ENCODE data around the gene SERPINB10. TPM values are rescaled to one million over a fixed set of nuclear protein-coding genes. Genes with fewer than 3 reads are reported as not detected.
"Not testable (repeated sequence)": the region's sequence is repeated elsewhere in the genome, so short reads cannot be mapped to it uniquely, and the experiment has no call there.

The SERPINB10 gene
- total RNA-seq, 4 donors from 2014 or later = 0.22 TPM; not detected in 3

DNA sequence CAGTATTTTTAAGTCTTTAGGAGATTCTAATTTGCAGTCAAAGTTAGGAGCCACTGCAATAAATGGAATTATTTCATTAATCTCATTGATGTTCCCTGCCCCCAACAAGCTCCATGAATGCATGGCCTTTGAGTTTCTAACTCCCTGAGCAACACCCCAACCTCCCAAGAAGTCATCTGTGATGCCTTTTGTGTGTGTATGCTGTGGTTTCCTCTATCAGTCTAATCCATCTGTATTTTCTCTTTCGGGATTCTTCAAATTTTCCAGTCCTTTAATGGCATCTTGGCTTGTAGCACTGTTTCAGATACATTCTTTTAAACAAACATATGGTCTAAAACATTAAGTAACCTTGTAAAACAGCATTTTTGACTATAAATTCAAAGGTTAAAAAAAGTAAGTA, 16.8 kb downstream of the SERPINB10 start:
- Histone ChIP-seq H3K4me1 (no peaks in the 10 kb centered on the region), H3K36me3 (no peaks in the 10 kb centered on the region), H3K9me3 (no peaks in the 10 kb centered on the region), H3K27me3 (no peaks in the 10 kb centered on the region), H3K4me3 (no peak overlapping the region), H3K27ac (no peak overlapping the region)
- no peak for TF ChIP-seq POLR2A (IDR thresholded peaks at IDR 0.05)
- TF ChIP-seq, protein P1, sequence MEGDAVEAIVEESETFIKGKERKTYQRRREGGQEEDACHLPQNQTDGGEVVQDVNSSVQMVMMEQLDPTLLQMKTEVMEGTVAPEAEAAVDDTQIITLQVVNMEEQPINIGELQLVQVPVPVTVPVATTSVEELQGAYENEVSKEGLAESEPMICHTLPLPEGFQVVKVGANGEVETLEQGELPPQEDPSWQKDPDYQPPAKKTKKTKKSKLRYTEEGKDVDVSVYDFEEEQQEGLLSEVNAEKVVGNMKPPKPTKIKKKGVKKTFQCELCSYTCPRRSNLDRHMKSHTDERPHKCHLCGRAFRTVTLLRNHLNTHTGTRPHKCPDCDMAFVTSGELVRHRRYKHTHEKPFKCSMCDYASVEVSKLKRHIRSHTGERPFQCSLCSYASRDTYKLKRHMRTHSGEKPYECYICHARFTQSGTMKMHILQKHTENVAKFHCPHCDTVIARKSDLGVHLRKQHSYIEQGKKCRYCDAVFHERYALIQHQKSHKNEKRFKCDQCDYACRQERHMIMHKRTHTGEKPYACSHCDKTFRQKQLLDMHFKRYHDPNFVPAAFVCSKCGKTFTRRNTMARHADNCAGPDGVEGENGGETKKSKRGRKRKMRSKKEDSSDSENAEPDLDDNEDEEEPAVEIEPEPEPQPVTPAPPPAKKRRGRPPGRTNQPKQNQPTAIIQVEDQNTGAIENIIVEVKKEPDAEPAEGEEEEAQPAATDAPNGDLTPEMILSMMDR (IDR thresholded peaks at IDR 0.05) = no peak
- TF ChIP-seq EP300 (IDR thresholded peaks at IDR 0.05) = no peak
- DNase-seq (ENCODE audit: low spot score in 2 of 2) = no peak
- WGBS, 2 donors = 41 to 48% methylated on average over 1 of the region's 1 CpG

DNA sequence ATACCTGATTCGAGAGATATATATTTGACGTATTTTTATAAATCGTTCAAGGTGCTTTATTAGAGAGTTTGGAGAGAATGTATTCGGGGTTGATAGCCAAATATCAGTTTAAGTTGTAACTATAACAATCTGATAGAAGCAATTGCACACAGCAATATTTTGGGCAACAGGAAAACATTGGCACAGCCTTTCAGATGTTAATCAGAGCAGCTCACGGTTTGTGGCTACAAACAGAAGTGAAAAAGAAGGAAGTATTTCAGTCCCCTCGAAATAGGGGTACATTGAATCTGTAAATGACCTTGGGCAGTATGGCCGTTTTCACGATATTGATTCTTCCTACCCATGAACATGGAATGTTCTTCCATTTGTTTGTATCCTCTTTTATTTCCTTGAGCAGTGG, 20.6 kb downstream of the SERPINB10 start:
- Histone ChIP-seq H3K9me3 (no peaks in the 10 kb centered on the region), H3K4me3 (no peak overlapping the region), H3K36me3 (no peaks in the 10 kb centered on the region), H3K4me1 (no peaks in the 10 kb centered on the region), H3K27ac (no peak overlapping the region), H3K27me3 (no peaks in the 10 kb centered on the region)
- TF ChIP-seq, protein P1 (IDR thresholded peaks at IDR 0.05) = no peak
- TF ChIP-seq POLR2A (IDR thresholded peaks at IDR 0.05) (no peak), EP300 (IDR thresholded peaks at IDR 0.05) (no peak)
- DNase-seq (ENCODE audit: low spot score in 2 of 2) = no peak
- 70 to 71% methylated on average over 8 of the region's 8 CpGs for WGBS, 2 donors

DNA sequence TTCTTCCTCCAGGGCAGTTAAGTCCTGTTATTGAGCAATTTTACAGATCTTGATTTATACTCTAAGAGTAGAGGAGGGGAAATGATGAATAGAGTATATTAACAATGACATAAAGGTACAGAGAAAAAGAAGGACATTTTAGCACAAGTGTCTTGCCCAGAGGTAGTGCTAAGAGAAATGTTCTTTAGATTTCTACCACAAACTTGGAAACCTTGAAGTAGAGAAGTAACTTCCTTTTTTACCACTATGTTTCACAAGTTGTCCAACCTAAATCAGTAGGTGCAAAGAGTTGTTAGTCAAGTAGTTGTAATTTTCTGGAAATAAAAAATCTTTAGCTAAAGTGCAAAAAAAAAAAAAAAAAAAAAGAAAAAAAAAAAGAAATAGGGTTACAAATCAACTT, 21.6 kb downstream of the SERPINB10 start:
- H3K4me1 ChIP-seq; H3K4me3 ChIP-seq; H3K9me3 ChIP-seq; H3K27ac ChIP-seq; DNase-seq (ENCODE audit: low spot score in 2 of 2); H3K36me3 ChIP-seq; H3K27me3 ChIP-seq: not testable (repeated sequence)

DNA sequence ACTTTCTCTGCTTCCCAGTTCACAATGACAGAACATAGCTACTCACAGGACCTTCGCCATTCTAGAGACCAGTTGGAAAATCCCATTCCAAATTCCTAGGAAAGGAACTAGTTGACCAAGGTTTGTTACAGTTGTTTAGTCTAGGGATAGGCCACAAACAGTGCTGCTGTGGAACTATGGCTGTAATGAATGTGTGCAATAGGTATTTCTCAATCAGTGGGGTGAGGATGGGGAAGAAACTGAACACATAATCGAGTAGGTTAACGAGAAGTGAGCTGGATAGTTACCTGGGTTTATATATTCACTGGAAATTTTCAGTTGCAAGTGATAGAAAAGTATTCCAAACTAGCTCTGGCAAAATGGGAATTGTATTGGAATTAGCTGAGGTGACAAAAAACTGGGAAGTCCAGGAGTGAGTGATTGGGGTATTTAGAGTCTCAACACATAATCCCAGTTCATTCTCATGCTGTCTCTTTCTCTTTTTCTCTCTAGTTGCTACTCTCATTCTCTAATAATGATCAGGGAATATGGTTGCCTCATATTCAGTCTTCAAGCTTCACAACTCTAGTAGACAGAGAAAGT, 23.1 kb downstream of the SERPINB10 start:
- H3K27ac ChIP-seq = no peak overlapping the region
- TF ChIP-seq EP300 (IDR thresholded peaks at IDR 0.05) = no peak
- no peak for TF ChIP-seq POLR2A (IDR thresholded peaks at IDR 0.05)
- TF ChIP-seq, protein P1 (IDR thresholded peaks at IDR 0.05) = no peak
- DNase-seq (ENCODE audit: low spot score in 2 of 2) = no peak
- WGBS, 2 donors = 86 to 90% methylated on average over 3 of the region's 3 CpGs
- peaks cover 0 to 3% (median 0%) of the 10 kb centered on the region in 4 donors for H3K4me1 ChIP-seq
- H3K9me3 ChIP-seq = no peaks in the 10 kb centered on the region
- H3K4me3 ChIP-seq = no peak overlapping the region
- no peaks in the 10 kb centered on the region for H3K27me3 ChIP-seq
- H3K36me3 ChIP-seq = no peaks in the 10 kb centered on the region

DNA sequence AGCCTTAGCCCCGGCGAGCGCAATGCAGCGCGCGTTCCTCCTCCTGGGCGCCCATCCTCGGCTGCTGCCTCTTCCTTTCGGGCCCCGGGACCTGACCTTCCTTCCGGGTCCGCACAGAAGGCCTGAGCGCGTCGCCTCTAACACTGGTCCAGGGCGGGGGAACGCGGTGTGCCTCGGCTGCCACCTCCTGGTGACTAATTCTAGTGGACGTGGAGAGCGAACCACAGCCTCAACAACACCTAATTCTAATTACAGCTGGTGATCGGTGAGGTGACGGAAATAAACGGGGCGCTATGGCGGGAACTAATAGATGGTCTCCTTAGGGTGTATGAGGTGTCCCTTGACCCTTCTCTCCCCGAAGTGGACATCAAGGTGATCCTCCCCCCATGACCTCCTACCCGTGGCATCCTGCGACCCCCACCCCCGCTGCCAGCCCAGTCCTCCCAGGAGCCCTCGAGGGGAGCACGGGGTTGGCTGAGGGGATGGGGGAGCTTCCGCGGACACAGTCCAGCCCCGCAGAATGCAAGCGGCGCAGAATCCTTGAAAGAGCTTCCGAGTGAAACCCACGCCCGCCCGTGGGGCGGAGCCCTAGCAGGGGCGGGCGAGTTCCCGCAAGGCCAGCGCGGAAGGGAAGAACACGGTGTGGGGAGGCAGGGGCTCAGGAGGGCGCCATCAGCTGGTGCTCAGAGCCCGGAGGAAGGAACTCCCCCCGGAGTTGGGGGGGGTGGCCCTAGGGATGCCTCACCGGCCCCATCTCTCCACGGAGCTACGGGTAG, 28.6 kb downstream of the SERPINB10 start:
- Histone ChIP-seq H3K4me1 (peaks cover 0 to 15% (median 2%) of the 10 kb centered on the region in 4 donors), H3K27ac (peak overlapping the region in 1 of 4 donors; percentile 31), H3K36me3 (no peaks in the 10 kb centered on the region), H3K27me3 (peaks cover 0 to 3% of the 10 kb centered on the region in 2 donors), H3K4me3 (peak overlapping the region; percentile 37 to 55 (median 50)), H3K9me3 (no peaks in the 10 kb centered on the region)
- TF ChIP-seq, protein P1 (IDR thresholded peaks at IDR 0.05) = peak; percentile 65 to 77 (median 70)
- no peak for TF ChIP-seq POLR2A (IDR thresholded peaks at IDR 0.05)
- DNase-seq (ENCODE audit: low spot score in 2 of 2) = peak; percentile 64 to 81
- 4% methylated on average over 31 to 46 of the region's 54 CpGs for WGBS, 2 donors
